HG03558 (cell line): ENCODE measurements around the gene RNASEH2C.
A peak's percentile ranks its signal among the peaks of the same experiment; 100 is the strongest.
"Not testable (repeated sequence)": the region's sequence is repeated elsewhere in the genome, so short reads cannot be mapped to it uniquely, and the experiment has no call there.

ENCODE experiments used
- ATAC-seq: cut with Tn5 transposase; IDR thresholded peaks from one replicate; pipeline ENCODE4 v1.9.1; 2021; ENCODE audit warnings: moderate number of reproducible peaks; ENCODE audit not compliant: unreplicated experiment; ENCODE audit errors: extremely low read depth

The RNASEH2C gene

DNA sequence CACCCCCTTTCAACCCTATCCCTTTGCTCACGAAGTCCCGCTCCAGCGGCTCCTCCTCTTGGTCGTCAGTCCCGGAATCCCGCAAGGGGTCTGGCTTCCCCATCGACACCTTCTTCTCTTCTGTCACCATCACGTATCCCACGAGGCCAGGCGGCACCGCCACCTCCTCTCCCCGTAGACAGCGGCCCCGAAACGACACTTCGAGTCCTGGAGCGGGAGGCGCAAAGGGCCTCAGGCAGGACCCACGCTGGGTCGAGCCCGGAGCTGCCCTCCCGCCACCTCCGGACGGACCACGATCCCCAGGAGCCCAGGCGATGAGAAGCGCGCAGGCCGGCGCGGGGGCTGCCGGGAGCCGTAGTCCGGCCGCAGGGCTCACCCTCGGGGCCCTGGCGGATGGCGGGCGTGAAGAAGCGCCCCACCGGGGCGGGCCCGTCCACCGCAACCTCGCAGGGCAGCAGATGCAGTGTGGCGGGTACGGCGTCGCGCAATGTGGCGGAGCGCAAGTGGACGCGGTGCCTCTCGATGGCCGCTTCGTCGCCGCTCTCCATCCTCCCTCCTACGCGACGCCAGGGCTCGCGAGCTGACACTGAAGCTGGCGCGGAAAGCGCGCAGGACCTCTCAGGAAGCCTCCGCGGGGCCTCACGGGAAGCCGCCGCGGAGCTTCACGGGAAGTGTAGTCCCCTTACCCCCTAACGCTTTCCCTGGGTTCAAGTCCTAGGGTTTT is at the start of gene RNASEH2C:
RNASEH2C (minus strand) TSS at position 588 of the 724 bp plus-strand sequence; CDS start at position 548, 40 bp downstream.
- peak; percentile 39 for ATAC-seq

DNA sequence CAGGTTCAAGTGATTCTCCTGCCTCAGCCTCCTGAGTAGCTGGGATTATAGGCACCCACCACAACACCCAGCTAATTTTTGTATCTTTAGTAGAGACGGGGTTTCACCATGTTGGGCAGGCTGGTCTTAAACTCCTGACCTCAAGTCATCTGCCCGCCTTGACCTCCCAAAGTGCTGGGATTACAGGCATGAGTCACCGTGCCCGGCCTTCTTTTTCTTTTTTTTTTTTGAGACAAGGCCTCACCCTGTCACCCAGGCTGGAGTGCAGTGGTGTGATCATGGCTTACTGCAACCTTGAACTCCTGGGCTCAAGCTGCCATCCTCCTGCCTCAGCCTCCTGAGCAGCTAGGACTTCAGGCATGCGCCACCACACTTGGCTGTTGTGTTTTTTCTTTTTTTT is 47.2 kb upstream of the RNASEH2C start:
- ATAC-seq, result not testable (repeated sequence)

DNA sequence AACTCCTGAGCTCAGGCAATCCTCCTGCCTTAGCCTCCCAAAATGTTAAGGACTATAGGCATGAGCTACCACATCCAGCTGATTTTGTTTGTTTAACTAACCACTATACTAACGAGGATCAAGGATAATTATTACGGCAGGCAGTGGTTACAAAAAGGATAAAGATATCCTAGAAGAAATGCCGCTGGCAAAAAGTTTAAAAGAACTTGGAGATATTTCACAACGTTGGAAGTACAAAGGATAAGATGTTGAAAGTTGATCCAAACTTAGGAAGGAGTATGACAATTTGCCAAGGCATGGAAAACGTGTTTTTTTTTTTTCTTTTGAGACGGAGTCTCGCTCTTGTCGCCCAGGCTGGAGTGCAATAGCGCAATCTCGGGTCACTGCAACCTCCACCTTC is 46.8 kb upstream of the RNASEH2C start:
- ATAC-seq, result no peak

DNA sequence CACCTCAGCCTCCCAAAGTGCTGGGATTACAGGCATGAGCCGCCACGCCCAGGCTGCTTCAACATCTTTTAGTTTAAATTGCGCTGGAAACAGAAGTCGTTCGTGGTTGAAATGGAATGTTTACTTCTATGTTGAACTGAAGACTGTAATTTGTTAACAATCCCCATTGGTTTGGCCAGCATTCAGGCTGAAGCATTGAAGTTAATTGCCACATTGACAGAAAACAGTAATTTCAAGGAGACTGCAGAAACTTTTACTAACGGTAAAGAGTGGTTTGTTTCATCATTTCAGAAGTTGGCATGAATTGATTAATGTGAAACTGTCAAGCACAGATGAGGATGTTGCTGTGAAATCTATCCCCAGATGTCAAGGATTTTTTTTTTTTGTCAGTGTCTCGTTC is 45.9 kb upstream of the RNASEH2C start:
- no peak for ATAC-seq

DNA sequence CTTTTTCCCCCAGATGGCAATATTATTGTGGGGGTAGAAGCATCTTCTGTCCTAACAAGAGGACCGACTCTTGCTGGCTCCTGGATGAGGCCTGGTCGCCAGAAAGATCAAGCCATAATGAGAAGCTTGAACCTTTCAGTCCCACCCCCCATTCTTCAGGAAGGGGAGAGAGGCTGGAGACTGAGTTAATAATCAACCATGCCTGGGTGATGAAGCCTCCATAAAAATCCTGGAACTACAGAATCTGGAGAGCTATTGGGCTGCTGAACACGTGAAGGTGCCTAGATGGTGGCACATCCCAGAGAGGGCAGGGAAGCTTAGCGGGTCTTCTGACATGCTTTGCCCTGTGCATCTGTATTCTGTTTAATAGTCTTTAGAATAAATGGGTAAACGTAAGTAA is 43.8 kb upstream of the RNASEH2C start:
- ATAC-seq, result no peak

DNA sequence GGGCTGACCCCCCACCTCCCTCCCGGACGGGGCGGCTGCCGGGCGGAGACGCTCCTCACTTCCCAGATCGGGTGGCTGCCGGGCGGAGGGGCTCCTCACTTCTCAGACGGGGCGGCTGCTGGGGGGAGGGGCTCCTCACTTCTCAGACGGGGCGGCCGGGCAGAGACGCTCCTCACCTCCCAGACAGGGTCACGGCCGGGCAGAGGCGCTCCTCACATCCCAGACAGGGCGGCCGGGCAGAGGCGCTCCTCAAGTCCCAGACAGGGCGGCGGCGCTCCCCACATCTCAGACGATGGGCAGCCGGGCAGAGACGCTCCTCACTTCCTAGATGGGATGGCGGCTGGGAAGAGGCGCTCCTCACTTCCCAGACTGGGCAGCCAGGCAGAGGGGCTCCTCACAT is 42.2 kb upstream of the RNASEH2C start:
- ATAC-seq, result not testable (repeated sequence)

DNA sequence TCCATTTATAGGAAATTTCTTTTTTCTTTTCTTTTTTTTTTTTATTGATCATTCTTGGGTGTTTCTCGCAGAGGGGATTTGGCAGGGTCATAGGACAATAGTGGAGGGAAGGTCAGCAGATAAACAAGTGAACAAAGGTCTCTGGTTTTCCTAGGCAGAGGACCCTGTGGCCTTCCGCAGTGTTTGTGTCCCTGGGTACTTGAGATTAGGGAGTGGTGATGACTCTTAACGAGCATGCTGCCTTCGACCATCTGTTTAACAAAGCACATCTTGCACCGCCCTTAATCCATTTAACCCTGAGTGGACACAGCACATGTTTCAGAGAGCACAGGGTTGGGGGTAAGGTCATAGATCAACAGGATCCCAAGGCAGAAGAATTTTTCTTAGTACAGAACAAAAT is 41.6 kb upstream of the RNASEH2C start:
- ATAC-seq, result not testable (repeated sequence)

DNA sequence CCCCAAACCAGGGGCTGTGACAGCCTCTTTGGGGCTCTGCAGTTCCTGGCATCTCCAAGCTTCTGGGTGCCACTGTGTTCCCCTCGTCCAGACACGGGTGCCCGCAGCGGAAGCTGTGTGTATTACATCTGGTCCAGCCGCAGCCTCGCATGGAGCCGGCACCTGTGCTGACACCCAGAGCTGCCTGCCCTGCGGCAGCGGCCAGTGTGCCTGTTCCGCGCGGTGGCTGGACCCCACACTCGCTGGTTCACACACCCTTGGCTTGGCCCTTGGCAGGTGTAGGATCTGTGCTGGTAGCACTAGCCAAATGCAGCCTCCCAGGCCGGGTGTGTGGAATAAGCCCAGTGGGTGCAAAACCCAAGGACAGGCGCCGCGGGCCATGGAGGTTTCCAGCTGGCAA is 24.5 kb upstream of the RNASEH2C start:
- ATAC-seq, result no peak

DNA sequence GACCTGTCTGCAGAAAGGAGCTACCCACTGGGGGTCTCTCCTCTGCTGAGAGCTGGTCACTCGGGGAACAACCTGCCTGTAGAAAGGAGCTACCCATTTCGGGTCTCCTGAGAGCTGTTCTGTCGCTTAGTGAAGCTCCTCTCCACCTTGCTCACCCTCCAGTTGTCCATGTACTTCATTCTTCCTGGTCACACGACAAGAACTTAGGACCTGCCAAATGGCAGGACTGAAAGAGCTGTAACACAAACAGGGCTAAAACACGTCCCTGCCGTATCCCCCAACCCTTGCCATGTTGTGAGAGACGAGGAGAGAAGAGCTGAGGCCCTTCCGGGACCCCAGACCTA is 24.1 kb upstream of the RNASEH2C start:
- ATAC-seq, result no peak

DNA sequence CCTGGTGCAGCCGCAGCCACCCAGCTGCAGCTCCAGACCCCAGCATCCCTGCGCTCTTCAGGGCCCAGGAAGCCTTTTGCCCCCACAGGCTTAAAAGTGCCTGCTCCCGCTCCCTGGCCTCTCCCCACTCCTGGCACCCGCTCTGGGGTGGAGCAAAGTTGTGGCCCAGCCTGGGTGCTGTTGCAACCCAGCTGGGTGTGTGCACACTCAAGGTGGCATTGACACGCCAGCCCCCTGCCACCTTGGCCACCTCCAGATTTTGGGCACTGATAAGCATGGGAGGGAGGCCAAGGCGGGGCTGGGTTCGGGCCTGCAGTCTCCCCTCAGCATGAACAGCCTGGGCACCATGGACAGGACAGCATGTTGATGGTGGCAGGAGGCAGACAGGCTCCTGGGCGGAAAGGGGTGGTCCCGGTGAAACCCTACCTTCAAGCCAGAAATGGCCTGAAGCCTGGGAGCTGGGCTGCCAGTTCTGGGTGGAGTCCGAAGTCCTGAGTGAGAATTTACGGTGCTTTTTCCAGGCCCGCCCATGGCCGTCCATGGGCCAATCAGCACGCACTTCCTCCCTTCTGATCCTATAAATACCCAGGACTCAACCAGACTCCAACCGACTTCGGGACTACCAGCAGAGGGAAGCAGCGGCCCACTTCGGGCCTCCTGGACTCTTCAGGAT is 23.6 kb upstream of the RNASEH2C start:
- ATAC-seq, result no peak

DNA sequence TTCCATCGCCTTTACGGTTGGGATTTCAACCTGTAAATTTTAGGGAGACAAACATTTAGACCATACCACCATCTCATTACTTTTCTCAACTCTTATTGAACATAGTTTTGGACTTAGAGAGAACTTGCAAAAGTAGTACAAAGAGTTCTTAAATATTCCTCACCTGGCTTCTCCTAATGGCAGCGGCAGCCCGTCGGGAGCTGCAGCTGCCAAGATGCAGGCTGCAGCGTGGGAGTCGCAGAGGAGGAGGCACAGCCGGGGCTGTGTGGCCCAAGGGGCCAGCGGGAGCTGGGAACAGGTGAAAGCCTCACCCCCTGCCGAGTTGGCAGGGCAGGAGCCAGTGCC is 23.1 kb upstream of the RNASEH2C start:
- ATAC-seq, result no peak

DNA sequence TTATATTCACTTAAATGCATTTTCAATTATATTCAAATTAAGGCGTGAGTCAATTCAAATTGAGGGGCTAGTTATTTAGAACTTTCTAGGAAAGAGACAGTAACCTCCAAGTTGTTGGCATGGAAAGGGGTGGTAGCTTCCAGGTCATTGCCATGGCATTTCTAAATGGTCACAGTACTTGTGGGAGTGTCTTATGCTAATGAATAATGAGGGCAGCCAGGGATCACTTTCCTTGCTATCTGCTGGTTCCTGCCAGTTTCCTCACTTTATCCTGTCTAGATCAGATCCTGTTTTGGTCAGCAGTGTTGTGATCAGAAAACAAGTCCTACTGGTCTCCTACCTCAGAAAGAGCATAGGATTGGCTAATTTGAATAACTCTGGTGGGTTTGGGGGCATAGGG is 21.8 kb upstream of the RNASEH2C start:
- ATAC-seq, result no peak

DNA sequence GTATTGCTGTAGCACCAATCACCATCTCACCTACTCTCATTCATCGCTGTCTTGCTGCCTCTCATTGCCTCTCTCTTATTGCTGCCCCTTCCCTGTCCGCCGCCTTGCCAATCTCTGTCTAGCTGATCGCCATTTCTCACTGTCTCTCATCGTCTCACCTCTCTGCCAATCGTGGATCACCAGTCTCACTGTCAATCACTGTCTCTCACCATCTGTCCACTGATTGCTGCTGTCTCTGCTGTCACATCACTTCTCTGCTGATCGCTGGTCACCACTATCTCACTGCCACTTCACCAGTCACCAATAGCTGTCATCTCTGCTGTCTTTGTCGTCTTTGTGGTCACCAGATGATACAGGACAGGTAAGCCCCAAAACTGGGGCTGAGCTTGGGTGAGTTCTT is 20.6 kb upstream of the RNASEH2C start:
- no peak for ATAC-seq

DNA sequence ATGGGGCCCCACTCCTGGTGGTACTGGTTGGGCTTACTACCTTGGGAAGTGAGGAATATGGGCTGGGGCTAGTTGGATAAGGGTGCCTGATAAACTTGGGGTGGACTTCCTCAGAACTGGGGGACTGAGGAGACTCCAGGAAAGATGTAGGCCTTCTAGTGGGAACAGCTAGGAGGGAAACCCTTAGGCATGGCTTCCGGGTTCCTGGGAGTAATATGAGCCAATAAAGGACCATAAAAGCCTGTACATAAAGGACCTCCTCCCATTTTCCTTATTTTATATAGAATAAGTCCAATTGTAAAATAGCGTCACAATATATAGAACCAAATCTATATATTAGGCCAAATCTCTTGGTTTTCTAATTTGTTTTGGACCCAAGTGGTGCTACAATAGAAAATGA is 18.4 kb upstream of the RNASEH2C start:
- no peak for ATAC-seq

DNA sequence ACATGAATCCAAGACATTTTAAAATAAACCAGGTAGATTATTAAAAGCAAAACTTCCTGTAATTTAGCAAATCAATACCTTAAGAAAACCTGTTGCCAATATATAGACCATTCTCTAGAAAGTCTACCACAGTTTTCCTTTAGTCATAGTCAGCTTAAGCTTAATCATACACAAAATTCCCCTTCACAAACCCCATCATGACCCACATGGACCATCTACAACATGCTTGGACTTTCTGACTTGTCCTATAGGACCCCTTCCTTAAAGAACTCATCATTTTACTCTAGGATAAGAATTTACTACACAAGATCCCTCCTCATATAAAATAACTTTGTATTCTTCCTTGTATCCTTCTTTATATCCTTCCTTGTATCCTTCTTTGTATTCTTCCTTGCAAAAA is 16.2 kb upstream of the RNASEH2C start:
- no peak for ATAC-seq

DNA sequence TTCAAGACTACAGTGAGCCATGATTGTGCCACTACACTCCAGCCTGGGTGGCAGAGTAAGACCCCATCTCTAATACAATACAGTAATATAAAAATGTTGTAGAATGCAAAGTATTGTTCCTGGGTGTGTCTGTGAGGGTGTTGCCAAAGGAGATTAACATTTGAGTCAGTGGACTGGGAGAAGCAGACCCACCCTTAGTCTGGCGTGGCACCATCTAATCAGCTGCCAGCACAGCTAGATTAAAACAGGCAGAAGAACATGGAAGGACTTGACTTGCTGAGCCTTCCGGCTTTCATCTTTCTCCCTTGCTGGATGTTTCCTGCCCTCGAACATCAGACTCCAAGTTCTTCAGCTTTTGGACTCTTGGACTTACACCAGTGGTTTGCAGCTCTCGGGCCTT is 14.5 kb upstream of the RNASEH2C start:
- ATAC-seq, result not testable (repeated sequence)

DNA sequence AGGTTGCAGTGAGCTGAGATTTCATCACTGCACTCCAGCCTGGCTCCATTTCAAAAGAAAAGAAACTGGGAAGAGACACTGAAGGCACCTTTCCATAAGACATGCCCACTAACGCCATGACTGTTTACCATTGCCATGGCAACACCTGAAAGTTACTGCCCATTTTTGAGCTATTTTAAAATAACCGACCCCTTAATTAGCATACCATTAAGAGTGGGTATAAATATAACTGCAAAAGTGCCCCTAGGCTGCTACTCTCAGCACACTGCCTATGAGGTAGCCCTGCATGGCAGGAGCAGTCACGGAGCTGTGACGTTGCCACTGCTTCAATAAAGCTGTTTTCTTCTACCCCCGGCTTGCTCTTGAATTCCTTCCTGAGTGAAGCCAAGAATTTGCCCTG is 9.9 kb upstream of the RNASEH2C start:
- no peak for ATAC-seq

DNA sequence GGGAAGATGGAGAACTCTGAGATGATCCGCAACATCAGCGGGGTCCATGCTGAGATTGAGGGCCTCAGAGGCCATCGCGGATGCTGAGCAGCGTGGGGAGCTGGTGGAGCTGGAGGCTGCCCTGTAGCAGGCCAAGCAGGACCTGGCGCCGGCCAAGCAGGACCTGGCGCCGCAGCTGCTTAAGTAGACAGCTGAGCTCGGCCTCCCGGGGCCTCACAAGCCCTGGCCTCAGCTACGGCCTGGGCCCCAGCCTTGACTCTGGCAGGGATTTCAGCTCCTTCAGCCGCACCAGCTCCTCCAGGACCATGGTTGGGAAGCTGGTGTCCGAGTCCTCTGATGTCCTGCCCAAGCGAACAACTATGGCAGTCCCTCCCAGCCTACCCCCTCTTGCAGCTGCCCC is 7.3 kb upstream of the RNASEH2C start:
- ATAC-seq, result no peak

DNA sequence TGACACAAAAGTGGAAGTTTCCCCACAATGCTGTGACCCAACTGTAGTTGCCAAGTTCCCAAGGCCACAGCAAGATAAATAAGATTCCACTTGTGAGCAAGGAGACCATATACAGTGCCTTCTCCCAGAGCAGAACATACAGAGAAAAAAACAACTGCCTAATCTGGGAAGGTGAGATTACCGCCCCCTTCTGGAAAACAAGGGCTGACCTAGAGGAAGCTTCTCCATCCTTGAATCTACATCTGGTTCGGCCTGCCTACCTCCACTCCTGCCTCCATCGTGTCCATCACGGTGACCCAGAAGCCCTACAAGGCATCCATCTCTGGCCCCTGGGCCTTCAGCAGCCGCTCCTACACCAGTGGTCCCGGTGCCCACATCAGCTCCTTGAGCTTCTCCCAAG is 6.1 kb upstream of the RNASEH2C start:
- no peak for ATAC-seq

DNA sequence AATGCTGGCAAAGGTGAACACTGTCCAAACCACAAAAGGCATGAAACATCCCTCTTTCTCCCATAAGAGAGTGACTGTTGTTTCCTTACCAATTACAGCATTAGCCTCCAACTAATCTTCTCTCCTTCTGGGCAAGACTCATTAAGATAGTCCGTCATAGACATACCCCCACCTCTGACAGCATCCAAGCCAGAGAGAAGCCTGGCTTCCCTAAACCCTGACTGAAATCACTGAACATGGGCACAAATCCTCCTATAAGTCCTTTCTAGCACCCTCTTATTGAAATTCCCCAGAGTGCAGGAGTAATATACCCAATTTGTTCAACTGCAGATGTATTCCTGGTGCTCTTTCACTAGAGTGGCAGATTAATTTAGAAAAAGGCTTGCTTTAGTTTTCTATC is 1.7 kb upstream of the RNASEH2C start:
- ATAC-seq, result no peak

DNA sequence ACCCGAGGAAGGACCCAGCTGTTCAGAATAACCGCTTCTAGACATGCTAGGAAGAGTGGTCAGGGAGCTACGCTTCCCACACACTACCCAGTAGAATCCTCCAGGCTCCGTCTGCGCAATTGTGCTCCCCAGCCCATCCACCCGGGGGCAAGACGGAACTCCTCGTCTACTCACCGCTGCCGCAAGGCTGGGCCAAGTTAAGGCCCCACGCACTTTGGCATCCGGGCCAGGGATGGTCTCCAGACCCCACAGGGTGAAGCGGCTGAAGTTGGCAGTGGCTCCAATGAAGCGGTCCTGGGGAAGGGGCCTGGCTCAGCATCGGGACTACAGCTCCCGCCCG is 757 bp downstream of the RNASEH2C start:
- ATAC-seq, result no peak

DNA sequence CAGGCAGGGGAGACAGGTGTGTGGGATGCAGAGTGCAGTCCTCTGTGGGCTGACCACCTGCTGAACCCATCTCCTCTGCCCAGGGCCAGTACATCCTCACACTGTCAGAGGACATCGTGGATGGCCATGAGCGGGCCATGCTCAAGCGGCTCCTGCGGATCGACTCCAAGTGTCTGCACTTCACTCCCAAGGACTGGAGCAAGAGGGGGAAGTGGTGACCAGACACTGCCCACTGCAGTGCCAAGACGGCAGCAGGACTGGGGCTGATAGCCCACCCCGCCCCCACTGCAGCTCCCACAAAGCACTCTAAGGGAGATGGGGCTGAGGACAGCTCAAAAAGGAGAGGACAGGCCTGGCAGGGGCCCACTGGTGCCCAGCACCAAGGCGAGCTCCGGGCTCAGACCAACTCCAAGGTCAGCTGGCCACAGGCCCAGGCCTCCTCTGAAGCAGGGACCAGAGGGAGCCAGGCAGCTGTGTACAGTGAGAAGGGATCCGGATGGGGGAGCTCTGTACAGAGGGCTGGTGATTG is 1.6 kb downstream of the RNASEH2C start:
- no peak for ATAC-seq
